GM12891 (cell line): ENCODE measurements around the gene DDIT4L.

Experiments used
- PAX5 ChIP-seq: IDR thresholded peaks from 2 replicates; pipeline ENCODE4 v1.6.1; 2011; ENCODE audit warnings: low read length, moderate library complexity, mild to moderate bottlenecking; ENCODE audit not compliant: insufficient read depth, severe bottlenecking
- POLR2A ChIP-seq: IDR thresholded peaks from 2 replicates; pipeline ENCODE4 v1.6.1; 2011; ENCODE audit warnings: low read depth, low read length, control low read depth
- POLR2AphosphoS5 ChIP-seq: IDR thresholded peaks from 2 replicates; pipeline ENCODE4 v1.6.1; 2011; ENCODE audit warnings: low read depth, low read length, control low read depth
- POU2F2 ChIP-seq: IDR thresholded peaks from 2 replicates; pipeline ENCODE4 v1.6.1; 2011; ENCODE audit warnings: low read depth, mild to moderate bottlenecking, control low read depth, low read length, moderate library complexity
- SPI1 ChIP-seq: IDR thresholded peaks from 2 replicates; pipeline ENCODE4 v1.6.1; 2011; ENCODE audit warnings: low read depth, low read length, control low read depth
- TAF1 ChIP-seq: IDR thresholded peaks from 2 replicates; pipeline ENCODE4 v1.6.1; 2011; ENCODE audit warnings: low read depth, low read length, control low read depth

DNA sequence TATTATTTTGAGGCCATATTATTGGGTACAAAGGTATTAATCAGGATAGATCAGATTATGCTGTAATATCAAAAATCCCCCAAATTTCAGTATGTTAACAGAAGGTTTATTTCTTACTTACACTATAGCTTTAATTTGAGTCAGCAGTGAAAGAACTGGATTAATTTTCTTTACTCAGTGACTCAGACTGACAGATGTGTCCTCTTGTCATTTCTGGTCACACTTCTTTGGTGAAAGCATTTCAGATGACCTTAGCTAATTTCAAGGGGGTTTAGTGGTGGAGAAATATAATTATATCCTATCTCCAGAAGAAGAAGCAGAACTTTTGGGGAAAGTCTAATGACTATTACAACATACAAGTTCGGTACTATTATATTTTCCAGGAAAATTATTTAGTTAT, 12.4 kb downstream of the DDIT4L start:
- TF ChIP-seq POLR2A, result no peak
- no peak for TF ChIP-seq POLR2AphosphoS5
- TF ChIP-seq TAF1, result no peak
- no peak for TF ChIP-seq PAX5
- TF ChIP-seq SPI1, result no peak
- TF ChIP-seq POU2F2, result no peak
